GM12864 (cell line): ENCODE data around the gene CCNE1.

Source experiments
- DNase-seq: peaks from one replicate; pipeline ENCODE4 v3.0.0-alpha.2; 2011; ENCODE audit warnings: low read depth
- H3K4me3 ChIP-seq: 2 replicates; pipeline ENCODE4 v1.5.1; 2011; ENCODE audit warnings: mild to moderate bottlenecking, low read depth, low read length, control low read depth
- TF ChIP-seq, protein P1 (sequence below): IDR thresholded peaks from 2 replicates; pipeline ENCODE4 v1.5.1; 2011; ENCODE audit warnings: low read depth, mild to moderate bottlenecking, moderate library complexity, low read length, control low read depth, inconsistent platforms; ENCODE audit errors: missing control alignments

The CCNE1 gene

DNA sequence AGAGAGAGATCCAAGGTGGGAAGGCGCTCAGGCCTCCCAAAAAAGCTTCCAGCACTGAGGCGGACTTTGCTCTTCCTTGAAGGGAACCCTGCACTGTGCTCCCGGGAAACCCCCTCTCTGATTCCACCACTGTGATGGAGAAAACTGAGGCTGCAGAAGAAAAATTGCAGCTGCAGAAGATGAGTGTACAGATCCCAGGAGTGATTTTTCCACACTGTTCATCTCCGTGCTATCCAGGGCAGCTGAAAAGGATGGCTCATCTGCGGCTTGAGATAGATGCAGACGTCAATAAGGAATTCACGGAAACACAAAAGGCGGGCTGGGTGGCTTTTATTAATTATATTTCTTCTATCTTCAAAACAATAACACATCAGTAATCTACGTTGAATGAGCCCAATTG lies 26.2 kb downstream of the CCNE1 start:
- H3K4me3 ChIP-seq: no peak overlapping the region
- DNase-seq: no peak
- TF ChIP-seq, protein P1, sequence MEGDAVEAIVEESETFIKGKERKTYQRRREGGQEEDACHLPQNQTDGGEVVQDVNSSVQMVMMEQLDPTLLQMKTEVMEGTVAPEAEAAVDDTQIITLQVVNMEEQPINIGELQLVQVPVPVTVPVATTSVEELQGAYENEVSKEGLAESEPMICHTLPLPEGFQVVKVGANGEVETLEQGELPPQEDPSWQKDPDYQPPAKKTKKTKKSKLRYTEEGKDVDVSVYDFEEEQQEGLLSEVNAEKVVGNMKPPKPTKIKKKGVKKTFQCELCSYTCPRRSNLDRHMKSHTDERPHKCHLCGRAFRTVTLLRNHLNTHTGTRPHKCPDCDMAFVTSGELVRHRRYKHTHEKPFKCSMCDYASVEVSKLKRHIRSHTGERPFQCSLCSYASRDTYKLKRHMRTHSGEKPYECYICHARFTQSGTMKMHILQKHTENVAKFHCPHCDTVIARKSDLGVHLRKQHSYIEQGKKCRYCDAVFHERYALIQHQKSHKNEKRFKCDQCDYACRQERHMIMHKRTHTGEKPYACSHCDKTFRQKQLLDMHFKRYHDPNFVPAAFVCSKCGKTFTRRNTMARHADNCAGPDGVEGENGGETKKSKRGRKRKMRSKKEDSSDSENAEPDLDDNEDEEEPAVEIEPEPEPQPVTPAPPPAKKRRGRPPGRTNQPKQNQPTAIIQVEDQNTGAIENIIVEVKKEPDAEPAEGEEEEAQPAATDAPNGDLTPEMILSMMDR: no peak

DNA sequence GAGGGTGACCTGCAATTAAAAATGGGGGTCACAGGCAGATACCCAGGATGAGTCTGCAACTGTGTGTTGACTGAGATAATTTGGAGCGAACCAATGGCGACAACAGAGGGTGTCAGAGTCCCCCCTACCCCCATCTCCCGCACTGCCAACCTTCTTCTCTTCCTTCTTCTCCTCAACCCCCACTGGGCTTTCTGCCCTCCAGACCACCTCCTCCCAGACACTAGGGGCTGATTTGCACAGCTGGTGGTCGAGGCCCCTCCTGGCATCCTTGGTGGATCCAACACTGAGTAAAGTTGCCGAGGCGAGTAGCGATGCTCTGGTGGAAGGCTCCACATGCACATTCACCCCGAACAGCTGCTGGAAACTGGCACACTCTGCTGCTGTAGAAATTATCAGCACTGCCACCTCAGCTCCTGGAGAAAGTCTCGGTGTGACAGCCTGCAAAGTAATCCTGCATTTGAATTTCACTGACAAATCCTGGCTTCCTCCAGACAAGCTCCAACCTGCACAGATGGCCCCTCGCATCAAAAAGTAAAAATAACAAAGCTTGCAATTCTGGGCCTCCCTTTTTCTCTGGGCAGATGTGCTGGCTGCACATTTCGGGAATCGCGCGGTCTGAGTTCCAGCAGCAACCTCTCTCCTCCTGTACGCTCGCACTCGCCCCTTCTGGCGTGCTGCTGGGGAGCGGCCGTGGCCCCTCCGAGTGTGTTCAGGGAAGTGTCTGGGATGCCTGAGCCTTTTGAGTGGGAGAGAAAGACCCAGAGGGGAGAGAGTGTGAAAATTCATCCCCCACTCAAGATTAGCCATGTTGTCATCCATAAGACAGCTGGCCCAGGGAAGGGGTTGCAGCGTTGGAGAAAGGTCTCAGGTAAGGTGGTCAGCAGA lies 28.5 kb downstream of the CCNE1 start:
- TF ChIP-seq, protein P1: no peak
- DNase-seq: no peak
- no peak overlapping the region for H3K4me3 ChIP-seq

DNA sequence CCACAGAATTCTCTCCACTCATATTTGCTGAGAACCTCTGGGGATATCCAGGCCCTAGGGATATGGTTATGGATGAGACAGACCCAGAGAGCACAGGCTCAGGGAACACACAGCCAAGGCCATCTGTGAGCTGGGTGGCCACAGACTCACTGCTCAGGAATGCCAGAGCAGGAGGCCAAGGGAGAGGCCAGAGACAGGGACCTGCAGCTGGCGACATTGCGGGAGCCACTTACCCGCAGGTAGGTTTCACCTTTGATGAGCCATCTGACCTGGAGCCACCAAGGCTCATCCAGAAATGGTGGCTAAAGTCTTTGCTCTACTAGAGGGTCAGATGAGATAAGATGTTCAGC lies 29.4 kb downstream of the CCNE1 start:
- TF ChIP-seq, protein P1: no peak
- no peak overlapping the region for H3K4me3 ChIP-seq
- DNase-seq: no peak

DNA sequence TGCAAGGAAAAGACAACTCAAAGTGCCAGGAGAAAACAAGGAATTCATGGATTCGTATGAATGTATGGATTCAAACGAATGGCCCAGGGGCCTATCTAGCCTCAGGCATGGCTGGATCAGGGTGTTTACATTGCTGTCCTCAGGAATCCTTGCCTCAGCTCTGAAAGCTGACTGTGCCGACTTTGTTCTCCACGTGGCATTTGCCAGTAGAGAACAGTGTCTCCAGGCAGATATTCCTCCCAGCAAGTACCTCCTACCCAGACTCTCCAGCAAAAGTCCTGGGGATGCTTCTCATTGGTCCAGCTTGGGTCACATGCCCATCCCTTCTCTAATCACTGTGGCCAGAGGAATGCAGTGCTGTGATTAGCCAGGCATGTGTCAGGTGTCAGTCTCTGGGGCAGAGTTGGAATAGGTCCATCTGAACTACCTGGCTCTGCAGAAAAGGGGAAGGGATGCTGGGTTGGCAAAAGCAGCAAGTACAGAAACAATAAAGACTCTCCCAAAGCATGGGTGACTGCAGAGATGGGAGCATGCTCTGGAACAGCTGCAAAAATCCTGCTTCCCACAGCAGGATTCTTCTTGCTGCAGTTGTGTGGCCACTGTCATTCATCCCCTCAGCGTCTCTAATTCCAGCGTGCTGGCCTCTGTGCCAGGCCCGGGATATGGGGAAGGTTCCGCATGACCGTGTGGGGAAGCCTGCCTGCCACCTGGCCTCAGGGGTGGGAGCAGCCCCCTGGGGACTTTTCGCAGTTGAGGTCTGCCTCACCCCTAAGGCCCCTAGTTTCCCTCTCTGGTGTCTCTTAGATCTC lies 30.0 kb downstream of the CCNE1 start:
- DNase-seq: no peak
- no peak overlapping the region for H3K4me3 ChIP-seq
- TF ChIP-seq, protein P1: no peak

DNA sequence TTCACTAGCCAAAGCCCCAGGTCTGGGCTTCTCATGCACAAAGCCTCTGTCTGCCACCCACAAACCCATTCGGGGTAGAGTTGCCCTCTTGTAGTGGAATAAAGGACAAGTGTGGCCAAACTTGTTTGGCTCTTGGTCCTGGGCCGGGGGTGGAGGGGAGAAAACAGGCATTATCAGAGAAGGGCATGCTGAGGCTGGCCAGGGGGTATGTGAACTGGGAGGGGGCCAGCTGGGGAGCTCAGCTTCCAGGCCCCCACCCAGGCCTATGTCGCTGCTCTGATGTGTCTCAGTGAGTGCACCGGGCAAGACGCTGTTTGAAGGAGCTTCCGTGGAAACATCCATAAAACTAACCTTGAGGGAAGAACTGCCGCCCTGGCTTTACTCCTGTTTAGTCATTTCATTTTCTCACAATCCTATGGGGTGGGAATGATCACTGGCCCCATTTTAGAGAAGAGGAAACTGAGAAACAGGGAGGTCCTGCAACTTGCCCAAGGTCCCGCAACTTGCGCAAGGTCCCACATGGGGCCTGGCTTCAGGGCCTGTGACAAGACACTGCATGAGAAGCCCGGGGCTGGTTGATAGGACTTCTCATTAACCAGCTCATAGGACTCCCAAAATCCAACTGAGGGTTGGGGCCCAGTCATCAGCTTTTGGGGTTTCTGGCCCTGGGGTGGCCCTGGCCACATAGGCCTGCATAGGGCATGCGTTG lies 30.8 kb downstream of the CCNE1 start:
- no peak for DNase-seq
- TF ChIP-seq, protein P1: no peak
- H3K4me3 ChIP-seq: no peak overlapping the region

DNA sequence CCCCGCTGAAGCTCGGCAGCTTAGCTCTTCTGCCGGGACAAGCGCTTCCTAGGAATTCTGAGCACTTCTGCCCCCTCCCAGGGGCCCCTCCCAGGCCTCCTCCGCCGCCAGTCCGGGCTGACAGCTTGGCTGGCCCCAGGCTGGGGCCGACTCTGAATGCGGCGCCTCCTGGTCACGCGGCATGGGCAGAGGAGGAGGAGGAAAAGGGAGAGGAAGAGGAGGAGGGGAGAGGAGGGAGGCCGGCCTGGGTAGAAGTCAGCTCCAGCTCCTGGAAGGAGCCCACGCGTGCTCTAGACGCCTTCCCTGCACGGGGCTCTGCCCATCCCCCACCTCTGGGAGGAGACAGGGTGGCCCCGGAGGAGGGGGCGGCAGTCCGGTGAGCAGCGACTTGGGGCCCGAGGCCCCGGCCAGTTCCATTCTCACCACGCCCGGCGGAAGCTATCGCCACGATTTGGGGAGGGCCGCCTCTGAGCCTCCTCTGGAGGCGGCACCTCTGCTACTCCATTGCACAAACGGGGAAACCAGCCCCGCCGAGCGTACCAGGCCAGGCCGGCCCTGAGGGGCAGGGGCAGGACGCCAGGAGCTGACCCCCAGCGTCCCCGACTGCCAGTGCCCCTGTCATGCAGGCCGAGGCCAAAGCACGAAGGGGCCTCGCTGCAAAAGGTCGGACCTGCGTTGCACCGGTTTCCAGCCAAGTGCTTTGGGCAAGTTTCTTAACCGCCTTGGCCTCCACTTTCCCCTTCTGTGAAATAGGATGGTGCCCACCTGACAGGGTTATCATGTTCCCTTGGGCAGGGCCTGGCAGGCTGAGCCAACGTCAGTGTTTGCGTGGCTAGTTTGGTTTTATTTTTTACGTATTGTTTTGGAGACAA lies 31.6 kb downstream of the CCNE1 start:
- no peak for DNase-seq
- TF ChIP-seq, protein P1: no peak
- peak overlapping the region; percentile 7; the same call in 1 of the 2 replicates for H3K4me3 ChIP-seq
